ENCODE results near the gene LRRC8C.

- TF ChIP-seq, protein P1, sequence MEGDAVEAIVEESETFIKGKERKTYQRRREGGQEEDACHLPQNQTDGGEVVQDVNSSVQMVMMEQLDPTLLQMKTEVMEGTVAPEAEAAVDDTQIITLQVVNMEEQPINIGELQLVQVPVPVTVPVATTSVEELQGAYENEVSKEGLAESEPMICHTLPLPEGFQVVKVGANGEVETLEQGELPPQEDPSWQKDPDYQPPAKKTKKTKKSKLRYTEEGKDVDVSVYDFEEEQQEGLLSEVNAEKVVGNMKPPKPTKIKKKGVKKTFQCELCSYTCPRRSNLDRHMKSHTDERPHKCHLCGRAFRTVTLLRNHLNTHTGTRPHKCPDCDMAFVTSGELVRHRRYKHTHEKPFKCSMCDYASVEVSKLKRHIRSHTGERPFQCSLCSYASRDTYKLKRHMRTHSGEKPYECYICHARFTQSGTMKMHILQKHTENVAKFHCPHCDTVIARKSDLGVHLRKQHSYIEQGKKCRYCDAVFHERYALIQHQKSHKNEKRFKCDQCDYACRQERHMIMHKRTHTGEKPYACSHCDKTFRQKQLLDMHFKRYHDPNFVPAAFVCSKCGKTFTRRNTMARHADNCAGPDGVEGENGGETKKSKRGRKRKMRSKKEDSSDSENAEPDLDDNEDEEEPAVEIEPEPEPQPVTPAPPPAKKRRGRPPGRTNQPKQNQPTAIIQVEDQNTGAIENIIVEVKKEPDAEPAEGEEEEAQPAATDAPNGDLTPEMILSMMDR (IDR thresholded peaks at IDR 0.05): no peak
- TF ChIP-seq ZFX (IDR thresholded peaks at IDR 0.05; ENCODE audit: borderline replicate concordance): no peak
Measured at GRCh38 chr1:89698020-89698560, 65.2 kb downstream of the LRRC8C start.
